Tongue (tissue), 2 donors: ENCODE results near the gene NPLOC4. TPM values are rescaled to one million over a fixed set of nuclear protein-coding genes. Genes with fewer than 3 reads are reported as not detected.
A peak's percentile ranks its signal among the peaks of the same experiment; 100 is the strongest.
"Not testable (repeated sequence)": the region's sequence is repeated elsewhere in the genome, so short reads cannot be mapped to it uniquely, and the experiment has no call there.

Experiments
- DNase-seq: peaks from one replicate; pipeline ENCODE4 v3.0.0-alpha.2; 2015
- total RNA-seq: library from RNA; depleted of rRNA; stranded (reverse); fragments of >200 nt; gene quantifications from one replicate; pipeline ENCODE4 v1.2.3, GENCODE V29; 2014

The NPLOC4 gene
- total RNA-seq = 50.7 TPM

DNA sequence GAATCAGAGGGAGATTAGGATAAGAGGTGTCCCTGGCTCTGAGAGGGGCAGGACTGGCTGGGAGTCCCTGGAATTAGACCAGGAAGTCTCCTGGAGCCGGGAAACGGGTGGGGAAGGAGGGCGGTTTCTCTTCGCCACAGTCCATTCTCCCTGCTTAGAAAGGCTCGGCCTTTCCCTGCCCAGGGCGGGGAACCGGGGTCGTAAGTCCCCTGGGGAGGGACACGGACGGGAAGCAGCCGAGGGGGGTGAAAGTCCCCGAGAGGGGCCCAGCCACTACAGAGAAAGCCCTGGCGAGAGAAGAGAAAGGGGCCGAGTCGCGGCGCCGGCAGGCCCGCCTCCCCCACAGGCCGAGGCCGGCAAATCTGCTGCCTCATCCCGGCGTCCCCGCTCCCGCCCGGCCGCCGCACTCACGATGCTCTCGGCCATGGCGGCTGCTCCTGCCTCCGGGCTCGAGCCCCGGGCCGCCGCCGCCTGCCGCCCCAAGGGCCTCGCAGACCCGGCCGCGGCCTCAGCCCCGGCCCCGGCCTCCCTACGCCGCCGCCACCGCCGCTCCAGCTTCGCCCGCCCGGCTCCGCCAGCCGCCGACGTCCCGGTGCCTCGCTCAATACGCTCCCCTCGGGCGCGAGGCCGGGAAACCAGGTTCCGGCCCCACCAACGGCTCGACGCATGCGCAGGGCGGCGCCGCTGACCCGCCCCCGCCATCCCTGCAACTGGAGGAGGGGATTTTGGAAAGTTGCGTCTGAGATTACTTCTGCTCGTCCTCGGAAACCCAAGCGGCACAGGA lies at the start of gene NPLOC4, which contains the start of gene TSPAN10:
NPLOC4 (minus strand) TSS at position 608 of the 784 bp plus-strand sequence; CDS start at position 426, 182 bp downstream.
TSPAN10 (plus strand) TSS at position 692 of the 784 bp plus-strand sequence. CDS start 5,217 bp downstream, outside the sequence.
- peak; percentile 95 for DNase-seq

DNA sequence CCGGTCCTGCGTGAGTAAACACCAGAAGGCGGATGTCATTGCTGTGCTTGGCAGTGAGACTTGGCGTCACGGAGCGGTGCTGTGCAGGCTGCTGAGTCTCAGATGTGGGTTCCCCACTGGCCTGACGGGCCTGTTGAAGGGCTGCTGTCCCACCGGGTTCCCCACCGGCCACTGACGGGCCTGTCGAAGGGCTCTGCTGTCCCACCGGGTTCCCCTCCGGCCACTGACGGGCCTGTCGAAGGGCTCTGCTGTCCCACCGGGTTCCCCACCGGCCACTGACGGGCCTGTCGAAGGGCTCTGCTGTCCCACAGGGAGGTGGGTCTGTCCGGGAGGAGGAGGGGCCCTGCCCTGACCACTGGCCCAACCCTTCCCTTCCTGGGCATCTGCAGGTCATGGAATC lies 49.7 kb upstream of the NPLOC4 start:
- no peak for DNase-seq

DNA sequence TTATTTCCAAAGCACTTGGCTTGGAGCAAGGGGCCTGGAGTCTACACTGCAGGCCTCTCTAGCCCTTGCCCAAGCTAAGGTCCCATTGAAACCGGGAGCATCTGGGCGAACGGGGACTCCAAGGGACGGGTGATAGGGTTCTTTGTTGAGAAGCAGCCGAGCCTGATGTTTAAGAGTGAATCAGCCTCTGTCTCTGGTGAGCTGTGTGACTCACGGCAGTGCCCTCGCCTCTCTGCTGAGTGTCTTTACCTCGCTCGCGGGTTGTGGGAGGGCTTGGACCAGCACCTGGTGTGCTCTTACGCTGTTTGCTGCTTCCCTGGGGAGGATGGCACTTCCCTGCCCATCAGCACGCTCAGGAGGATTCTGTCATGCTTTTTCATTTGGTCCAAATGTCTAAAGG lies 48.2 kb upstream of the NPLOC4 start:
- DNase-seq = no peak

DNA sequence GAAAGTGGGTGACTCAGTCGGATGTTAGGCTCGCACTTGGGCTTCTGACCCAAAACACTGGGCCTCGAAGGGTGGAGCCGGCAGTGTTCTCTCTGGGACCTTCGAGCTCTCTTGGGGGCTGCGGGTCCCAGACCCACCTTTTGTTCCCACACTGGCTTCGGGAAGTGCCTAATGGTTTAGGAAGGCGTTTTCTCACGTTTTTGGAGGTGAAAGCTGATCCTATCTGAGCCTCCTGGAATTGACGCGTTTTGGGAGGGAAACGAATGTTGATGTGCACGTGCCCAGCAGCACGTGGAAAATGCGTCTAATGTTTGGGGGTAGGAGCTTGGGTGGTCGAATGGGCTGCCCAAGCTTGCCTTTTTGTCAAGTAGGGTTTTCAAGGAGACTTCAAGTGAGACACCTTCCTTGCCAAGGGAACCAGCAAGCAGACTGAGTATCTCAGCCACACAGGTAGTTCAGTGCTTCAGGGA lies 47.6 kb upstream of the NPLOC4 start:
- DNase-seq = no peak

DNA sequence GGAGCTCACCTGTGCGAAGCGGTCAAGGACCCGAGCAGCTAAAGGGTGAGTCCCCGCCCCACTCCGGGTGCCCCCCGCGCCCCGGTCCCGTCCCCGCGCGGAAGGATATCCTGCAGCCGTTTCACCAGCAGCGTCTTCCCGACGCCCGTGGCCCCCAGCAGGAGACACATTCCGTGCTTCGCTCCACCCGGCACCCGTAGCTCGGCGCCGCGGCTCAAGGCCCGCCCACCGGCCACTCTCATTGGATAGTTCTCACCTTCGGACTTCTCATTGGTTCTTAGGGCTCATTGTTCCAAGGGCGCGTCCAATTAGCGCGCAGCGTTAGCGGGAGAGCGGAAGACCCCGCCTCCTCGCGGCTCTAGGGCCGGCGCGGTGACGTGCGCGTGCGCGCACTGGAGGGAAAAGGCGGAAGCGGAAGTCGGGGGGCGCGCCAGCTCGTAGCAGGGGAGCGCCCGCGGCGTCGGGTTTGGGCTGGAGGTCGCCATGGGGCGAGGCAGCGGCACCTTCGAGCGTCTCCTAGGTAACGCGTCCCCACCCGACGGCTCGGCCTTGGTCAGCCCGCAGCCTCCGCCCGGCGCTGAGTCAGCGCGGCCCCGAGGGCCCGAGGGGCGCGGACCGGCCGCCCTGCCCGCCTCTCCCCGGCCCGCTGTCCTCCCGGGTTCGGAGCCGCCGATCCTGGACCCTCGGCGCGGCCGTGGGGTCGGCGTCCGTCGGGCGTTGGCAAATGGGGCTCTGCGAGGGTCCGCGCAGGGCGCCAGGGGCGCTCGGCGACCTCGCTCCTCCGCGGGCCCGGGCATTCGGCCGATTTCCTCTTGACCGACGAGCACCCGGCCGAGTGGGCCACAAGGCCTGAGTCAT lies 46.9 kb upstream of the NPLOC4 start, which contains the start of the genes ARL16 and HGS:
ARL16 (minus strand) TSS at position 214 of the 858 bp plus-strand sequence; CDS start at position 170, 44 bp downstream.
HGS (plus strand) TSS at position 428 of the 858 bp plus-strand sequence; CDS start at position 484, 56 bp downstream.
- peak; percentile 99 for DNase-seq

DNA sequence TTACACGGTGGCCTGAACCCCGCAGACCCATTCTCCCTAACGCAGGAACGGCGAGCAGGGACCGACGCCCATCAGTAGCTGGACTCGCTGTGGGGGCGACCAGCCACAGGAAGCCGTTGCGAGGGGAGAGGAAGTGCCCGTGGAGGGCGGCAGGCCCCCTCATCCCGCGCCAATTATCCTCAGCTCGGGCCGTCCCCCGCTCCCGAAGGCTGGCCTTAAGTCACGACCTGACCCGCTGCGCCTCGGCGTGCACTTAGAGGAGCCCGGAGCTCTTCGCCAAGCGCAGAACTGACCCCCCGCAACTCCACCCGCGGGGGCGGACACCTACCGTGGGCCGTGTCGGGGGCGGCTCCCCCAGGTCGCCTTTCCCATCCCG lies 46.3 kb upstream of the NPLOC4 start:
- peak; percentile 28 for DNase-seq

DNA sequence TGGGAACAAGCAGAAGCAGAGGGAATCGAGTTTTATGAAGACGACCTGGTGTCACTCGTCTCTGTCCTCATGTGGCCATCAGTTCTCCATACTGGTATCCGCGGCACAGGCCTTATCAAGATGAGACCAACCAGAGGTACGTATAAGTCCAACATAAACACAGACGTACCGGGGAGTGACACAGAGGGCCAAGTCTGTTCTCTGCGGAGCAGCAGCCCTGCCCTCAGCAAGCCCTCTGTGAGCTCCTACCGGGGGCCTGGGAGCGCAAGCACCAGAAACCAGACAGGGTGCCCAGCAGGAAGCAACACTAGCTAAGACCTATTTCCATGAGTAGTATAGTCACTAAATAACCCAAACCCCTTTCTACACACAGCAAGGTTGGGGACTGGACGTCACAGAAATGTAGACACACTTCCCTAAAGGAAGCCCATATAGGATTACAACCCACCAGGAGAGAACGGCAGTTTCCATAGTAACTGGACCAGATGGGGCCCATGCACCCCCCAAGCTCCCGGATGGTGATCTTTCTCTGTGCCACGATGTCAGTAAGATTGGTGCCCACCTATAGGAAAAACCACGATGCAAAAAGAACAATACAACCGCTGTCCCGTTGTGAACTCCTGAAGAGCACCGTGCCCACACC lies 45.8 kb upstream of the NPLOC4 start:
- no peak for DNase-seq

DNA sequence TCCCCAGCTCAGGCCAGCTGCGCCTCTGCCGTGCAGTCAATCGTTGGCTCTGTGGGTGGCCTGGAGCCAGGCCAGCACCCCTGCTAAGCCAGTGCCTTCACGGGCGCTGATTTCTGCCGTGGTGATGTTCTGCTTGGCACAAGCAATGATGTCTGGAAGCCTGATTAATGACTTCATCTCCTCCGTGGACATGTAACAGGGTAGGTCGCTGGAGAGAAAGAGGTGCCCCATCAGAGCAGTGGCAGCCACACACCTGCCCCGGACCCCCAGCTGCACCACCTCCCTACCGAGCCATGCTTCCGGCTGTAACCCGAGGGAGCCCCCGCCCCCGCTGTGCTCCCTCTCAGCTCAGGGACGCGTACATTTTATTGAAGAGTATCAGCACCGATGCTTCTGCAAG lies 44.8 kb upstream of the NPLOC4 start:
- DNase-seq = no peak

DNA sequence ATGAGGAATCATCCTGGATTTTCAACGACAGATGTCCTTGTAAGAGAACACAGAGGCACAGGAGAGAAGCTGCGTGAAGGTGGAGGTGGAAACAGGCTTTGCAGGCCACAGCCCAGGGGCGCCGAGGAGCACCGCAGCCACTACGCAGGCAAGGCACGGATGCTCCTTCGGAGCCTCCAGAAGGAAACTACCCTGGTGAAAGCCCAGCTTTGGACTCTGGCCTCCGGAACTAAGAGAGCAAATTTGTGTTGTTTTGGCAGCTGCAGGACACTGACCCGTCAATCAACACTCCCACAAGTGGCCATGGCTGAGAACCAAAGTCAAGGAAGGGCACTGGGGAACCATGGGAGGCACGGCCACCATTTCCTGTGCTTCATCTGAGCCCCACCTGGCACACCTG lies 43.2 kb upstream of the NPLOC4 start:
- DNase-seq = no peak

DNA sequence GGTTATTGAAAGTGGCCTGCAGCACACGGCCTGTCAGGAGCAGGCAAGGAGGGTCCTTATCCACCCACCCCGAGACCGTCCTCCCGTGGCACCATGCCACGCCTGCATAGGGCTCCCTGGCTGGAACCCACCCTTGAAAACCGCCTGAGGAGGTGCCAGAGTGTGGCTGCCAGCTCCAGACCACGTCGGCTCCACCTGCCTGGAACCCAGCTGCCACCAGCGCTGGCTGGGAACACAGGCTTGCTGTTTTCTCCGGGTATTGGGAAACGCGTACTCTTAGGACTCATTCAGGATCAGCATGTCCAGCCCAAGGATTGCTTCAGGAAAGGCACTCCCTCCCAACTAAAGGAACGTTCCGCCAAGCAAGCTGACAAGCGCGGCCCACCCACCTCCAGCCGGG lies 40.0 kb upstream of the NPLOC4 start:
- DNase-seq = no peak

DNA sequence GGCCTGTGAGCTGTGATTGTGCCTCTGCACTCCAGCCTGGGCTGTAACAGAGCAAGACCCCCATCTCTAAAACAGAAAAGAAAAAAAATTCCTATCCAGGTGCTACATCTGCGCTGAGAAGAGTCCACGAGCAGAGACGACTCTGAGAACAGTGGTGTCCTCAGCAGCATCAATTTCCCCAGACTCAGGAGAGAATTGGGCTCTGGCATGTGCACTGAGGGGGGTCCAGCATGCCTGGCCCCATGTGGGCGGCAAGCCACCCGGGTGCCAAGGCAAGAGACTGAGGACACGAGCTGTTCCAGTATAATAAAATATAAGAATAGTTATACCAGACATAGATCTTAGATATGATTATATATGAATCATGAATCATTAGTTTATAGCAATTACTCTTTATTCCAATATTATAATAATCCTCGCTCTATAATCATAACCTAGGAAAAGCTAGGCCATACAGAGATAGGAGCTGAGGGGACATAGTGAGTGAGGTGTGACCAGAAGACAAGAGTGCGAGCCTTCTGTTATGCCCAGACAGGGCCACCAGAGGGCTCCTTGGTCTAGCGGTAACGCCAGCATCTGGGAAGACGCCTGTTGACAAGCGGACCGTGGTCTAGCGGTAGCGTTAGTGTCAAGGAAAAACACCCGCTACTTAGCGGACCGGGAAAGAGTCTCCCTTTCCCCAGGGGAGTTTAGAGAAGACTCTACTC lies 38.8 kb upstream of the NPLOC4 start:
- not testable (repeated sequence) for DNase-seq

DNA sequence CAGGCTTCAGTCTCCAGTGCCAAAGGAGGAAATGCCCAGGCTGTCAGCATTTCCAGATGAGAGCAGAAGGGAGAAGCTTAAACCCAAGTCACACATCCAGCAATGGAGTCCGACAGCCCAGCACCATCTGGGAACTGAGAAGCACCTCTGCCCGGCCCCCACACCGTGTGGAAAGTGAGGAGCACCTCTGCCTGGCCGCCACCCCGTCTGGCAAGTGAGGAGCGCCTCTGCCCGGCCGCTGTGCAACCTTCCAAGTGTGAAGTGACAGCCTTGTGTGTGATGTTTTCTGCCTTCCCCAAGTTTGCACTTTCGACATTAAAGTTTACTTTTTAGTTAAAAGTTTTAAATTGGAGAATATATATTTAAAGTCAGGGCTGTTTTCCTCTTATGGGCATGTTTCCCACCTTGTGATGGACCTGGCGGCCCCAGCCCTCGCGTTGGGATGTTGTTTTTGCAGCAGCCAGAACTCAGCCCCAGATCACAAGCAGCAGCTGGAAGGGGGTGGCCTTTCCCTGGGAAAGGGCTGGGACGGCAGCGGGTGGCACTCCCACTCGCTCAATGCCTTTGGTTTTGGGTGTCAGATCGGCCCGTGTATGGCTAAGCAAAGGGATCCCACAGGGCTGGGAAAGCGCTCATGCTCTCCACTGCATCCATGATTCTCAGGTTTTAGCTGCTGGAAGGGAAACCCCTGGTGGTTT lies 36.8 kb upstream of the NPLOC4 start:
- no peak for DNase-seq

DNA sequence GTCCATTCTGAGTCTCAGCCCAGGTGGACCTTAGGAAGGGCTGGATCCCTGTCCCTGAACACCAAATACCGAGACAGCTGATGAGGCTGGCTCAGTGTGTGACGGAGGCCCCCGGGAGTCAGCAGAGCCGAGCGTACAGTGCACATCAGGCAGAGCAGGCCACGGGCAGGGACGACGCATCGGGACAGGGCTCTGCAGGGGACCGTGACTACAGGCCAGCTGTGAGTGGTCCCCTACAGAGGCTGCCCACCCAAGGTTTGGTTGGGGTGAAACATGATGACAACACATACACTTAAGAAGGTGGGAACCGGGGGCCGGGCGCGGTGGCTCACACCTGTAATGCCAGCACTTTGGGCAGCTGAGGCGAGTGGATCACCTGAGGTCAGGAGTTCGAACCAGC lies 36.0 kb upstream of the NPLOC4 start:
- DNase-seq = no peak

DNA sequence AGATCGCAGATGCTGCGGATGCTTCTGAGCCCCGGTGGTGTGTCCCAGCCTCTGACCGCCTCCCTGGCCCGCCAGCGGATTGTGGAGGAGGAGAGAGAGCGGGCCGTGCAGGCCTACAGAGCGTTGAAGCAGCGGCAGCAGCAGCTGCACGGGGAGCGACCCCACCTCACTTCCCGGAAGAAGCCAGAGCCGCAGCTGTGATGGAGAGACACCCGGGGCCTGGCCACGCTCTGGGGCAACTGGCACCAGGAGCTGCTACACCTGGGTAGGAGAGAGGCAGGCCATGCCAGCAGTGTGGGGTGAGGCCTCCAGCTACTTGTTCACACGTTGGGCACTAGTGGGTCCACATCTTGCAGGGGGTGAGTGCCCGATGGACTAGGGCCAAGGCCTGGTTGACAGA lies 35.6 kb upstream of the NPLOC4 start:
- no peak for DNase-seq

DNA sequence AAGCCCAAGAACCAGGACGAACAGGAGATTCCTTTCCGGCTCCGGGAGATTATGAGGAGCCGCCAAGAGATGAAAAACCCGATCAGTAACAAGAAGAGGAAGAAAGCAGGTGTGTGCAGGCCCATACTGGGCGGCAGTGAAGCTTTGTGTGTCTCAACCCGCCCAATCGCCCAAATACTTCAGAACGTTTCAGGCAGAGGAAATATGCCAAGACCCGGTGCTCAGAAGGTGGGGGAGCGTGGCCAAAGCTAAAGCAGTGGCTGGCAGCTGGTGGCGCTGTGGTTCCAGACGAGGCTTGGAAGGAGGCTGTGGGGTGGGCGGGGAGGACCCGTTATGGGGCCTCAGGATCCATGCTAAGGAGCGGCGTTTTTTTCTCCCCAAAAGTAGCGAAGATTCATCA lies 30.8 kb upstream of the NPLOC4 start:
- DNase-seq = no peak

DNA sequence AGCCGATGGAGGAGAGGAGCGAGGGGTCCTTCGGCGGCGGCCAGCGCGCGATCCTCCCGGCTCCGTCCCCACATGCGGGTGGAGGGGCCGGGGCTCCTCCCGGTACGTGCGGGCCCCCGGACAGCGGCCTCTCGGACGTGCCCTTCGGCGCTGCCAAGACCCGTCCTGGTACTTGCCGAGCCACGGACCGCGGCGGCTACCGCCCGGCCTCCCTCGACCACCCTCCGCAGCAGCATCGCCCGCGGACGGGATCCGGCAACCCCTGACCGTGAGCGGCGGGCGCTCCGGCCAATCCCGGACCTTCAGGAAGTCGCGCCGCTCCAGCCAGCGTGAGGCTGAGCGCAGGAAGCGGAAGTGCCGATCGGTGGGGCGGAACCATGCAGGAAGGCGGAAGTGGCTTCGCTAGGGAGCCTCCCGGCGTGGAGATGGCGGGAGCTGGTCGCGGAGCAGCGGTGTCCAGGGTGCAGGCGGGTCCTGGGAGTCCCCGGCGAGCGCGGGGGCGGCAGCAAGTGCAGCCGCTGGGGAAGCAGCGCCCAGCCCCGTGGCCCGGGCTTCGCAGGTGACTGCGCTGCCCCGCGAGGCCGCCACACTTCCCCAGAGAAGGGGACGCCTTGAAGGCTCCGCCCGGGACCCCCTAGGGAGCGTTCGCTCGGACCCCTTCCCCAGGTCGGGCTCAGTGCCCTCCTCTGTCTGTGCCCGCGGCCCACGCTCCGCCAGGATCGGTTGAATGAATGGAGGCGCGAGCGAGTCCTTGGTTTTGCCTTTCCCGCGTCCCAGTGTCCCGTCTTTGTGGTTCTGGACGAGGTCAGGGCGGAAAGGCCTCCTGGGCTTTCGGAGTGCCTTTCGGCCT lies 29.7 kb upstream of the NPLOC4 start, which contains the start of the genes CCDC137 and OXLD1:
CCDC137 (plus strand) TSS at position 396 of the 850 bp plus-strand sequence; CDS start at position 426, 30 bp downstream.
OXLD1 (minus strand) TSS at position 264 of the 850 bp plus-strand sequence; CDS start at position 236, 28 bp downstream.
- DNase-seq = peak; percentile 98

DNA sequence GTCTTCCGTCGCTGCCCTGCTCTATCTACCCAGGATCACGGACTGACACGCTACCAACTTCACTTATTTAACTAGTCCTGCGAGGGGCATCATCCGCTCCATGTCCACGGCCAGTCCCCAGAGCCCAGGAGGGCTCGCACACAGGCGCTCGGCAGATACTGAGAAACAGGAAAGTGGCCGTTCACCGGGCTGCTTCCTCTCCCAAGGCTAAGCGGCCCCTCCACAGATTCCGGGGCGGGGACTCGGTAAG lies 29.1 kb upstream of the NPLOC4 start:
- no peak for DNase-seq

DNA sequence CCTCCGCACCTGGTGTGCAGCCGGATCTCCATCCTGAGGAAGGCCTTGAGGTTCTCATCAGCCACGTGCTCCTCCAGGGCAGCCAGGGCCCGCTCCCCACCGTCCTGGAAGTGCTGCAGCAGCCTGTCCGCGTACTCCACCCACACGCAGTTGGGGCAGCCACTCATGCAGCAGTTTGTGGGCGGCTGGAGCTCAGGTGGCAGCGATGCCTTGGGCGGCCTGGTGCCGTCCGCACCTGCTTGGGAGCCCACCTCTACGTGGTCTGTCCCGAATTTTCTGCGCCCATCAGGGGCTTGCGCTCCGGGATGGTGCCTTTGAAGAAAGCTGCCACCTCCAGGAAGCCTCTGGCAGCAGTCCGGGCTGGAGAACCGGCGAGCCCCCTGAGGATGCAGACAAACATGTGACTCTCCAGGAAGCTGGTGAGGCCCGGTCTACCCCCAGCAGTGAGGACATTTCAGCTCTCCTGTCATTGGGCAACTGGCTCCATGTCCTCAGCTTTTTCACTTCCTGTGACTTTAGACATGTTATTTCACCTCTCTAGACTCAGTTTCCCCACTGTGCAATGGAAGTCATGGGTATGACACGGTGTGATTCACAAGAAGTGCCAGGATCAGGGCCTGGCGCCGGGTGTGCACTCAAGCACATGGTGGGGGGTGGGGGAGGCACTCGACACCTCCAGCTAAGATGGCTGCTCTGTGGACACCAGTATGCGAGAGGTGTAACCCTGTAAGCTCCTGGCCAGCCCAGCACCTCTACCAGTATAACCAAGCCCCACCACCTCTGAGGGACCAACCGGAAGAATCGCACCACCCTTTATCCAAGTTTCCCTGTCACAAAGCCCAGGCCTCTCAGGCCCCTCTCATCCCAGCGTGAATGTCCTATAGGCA lies 28.5 kb upstream of the NPLOC4 start:
- DNase-seq = no peak

DNA sequence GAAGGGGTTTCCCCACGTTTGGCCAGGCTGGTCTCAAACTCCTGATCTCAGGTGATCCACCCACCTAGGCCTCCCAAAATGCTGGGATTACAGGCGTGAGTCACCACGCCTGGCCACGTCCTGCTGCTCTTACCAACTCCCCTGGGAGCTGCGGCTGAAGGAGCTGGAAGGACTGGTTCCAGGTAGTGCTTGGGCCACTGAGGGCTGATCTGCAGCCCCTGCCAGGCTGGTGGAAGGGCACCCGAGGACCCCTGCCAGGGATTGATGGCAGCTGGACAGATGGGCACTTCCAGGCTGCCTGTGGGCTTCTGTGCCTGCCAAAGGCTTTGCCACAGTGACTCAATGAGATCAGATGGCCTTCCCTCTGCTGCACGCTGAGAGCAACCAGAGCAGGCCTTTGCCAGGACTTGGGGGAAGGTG lies 27.1 kb upstream of the NPLOC4 start:
- no peak for DNase-seq
